Esophagus muscularis mucosa (tissue), 4 donors: ENCODE measurements around the gene ACTR1B. TPM values are rescaled to one million over a fixed set of nuclear protein-coding genes. Genes with fewer than 3 reads are reported as not detected.

ENCODE experiments used
- DNase-seq: peaks from one replicate; pipeline ENCODE4 v3.0.0-alpha.2; 2017; ENCODE audit errors: extremely low spot score
- H3K27ac ChIP-seq, 4 donors: fragments of 200-600 bp; sonication (generic); replicated peaks in 1 of 4; 1 replicate in 3 of 4; 2 replicates in 1 of 4; pipeline ENCODE4 v1.5.1; 2016 to 2019; ENCODE audit warnings: mild to moderate bottlenecking in 1 of 4
- H3K27me3 ChIP-seq, 4 donors: fragments of 200-600 bp; sonication (generic); one replicate each; pipeline versions ENCODE4 v1.5.1 to v1.6.0; 2016 to 2019
- H3K36me3 ChIP-seq, 4 donors: fragments of 200-600 bp; sonication (generic); one replicate each; pipeline ENCODE4 v1.5.1; 2016 to 2019
- H3K4me1 ChIP-seq, 4 donors: fragments of 200-600 bp; sonication (generic); one replicate each; pipeline ENCODE4 v1.5.1; 2016 to 2019
- H3K4me3 ChIP-seq, 4 donors: fragments of 200-600 bp; sonication (generic); 1 replicate in 2 of 4; 2 replicates in 2 of 4; pipeline ENCODE4 v1.5.1; 2016 to 2019; ENCODE audit warnings: mild to moderate bottlenecking in 4 of 4, moderate library complexity in 1 of 4
- H3K9me3 ChIP-seq, 4 donors: fragments of 200-600 bp; sonication (generic); 1 replicate in 3 of 4; 2 replicates in 1 of 4; pipeline ENCODE4 v1.5.1; 2016 to 2019
- CTCF ChIP-seq, 3 experiments: fragments of 200-600 bp in 2 of 3; fragments of 450-650 bp in 1 of 3; sonication (generic) in 2 of 3; IDR thresholded peaks; one replicate each; pipeline ENCODE4 v1.5.1; 2017 to 2019; ENCODE audit warnings: antibody characterized with exemption in 3 of 3, mild to moderate bottlenecking in 2 of 3, moderate library complexity in 1 of 3
- EP300 ChIP-seq: sonication (generic); formaldehyde crosslinking; IDR thresholded peaks from one replicate; pipeline ENCODE4 v1.6.1; 2017; ENCODE audit warnings: antibody characterized with exemption
- POLR2A ChIP-seq: fragments of 450-650 bp; IDR thresholded peaks from one replicate; pipeline ENCODE4 v1.6.1; 2017; ENCODE audit warnings: antibody characterized with exemption, moderate library complexity, mild to moderate bottlenecking, low read depth
- POLR2AphosphoS5 ChIP-seq, 2 donors: sonication (generic); formaldehyde crosslinking; IDR thresholded peaks; one replicate each; pipeline ENCODE4 v1.6.1; 2017; ENCODE audit warnings: antibody characterized with exemption in 2 of 2
- WGBS: methylation state at CpG from one replicate; pipeline ENCODE4 v1.1.5; 2018; 5-methylcytosine and 5-hydroxymethylcytosine counted together
- intact Hi-C: fragments of 100-400 bp; cut with DNase I; formaldehyde crosslinking; loops from one replicate; pipeline ENCODE4 v1.15.1; 2023
- total RNA-seq, 4 donors: library from RNA; depleted of rRNA; stranded (reverse); fragments of >200 nt; gene quantifications; one replicate each; pipeline versions ENCODE4 v1.1.0 to v1.2.1, GENCODE V29; 2016

Gene ACTR1B
- total RNA-seq, 4 donors from 2014 or later: 74.3 to 89.2 (median 83.9) TPM

GRCh38 chr2:97678298-97678697 lies 14.5 kb upstream of the ACTR1B start:
- Histone ChIP-seq H3K4me3 (no peak overlapping the region), H3K4me1 (no peaks in the 10 kb centered on the region), H3K27ac (no peak overlapping the region), H3K27me3 (no peaks in the 10 kb centered on the region), H3K36me3 (peaks cover 0 to 4% (median 0%) of the 10 kb centered on the region in 4 donors), H3K9me3 (peaks cover 0 to 3% (median 0%) of the 10 kb centered on the region in 4 donors)
- intact Hi-C loops: no loop called here
- 92% methylated on average over 1 of the region's 1 CpG for WGBS
- DNase-seq: no peak
- no peak for TF ChIP-seq CTCF (IDR thresholded peaks at IDR 0.05)
- no peak for TF ChIP-seq POLR2A
- TF ChIP-seq EP300: no peak
- TF ChIP-seq POLR2AphosphoS5 (IDR thresholded peaks at IDR 0.05): no peak

- intact Hi-C loops: no loop called here
- no peak for TF ChIP-seq CTCF (IDR thresholded peaks at IDR 0.05)
- TF ChIP-seq POLR2AphosphoS5 (IDR thresholded peaks at IDR 0.05): no peak
- TF ChIP-seq POLR2A: no peak
- TF ChIP-seq EP300: no peak
These were observed 13.6 kb upstream of the ACTR1B start for GRCh38 chr2:97677480-97677879.

GRCh38 chr2:97676620-97677019 lies 12.8 kb upstream of the ACTR1B start:
- WGBS: 100% methylated on average over 1 of the region's 1 CpG
- TF ChIP-seq CTCF (IDR thresholded peaks at IDR 0.05) (no peak), EP300 (no peak), POLR2AphosphoS5 (IDR thresholded peaks at IDR 0.05) (no peak), POLR2A (no peak)
- H3K27me3 ChIP-seq: no peaks in the 10 kb centered on the region
- no peak overlapping the region for H3K27ac ChIP-seq
- H3K4me1 ChIP-seq: no peaks in the 10 kb centered on the region
- H3K4me3 ChIP-seq: no peak overlapping the region
- H3K9me3 ChIP-seq: peaks cover 0 to 3% (median 0%) of the 10 kb centered on the region in 4 donors
- DNase-seq: no peak
- intact Hi-C loops: no loop called here
- H3K36me3 ChIP-seq: peaks cover 0 to 4% (median 0%) of the 10 kb centered on the region in 4 donors

More at GRCh38 chr2:97677480-97677879, 13.6 kb upstream of the ACTR1B start:
- 95% methylated on average over 2 of the region's 2 CpGs for WGBS
- H3K27me3 ChIP-seq: no peaks in the 10 kb centered on the region
- H3K27ac ChIP-seq: no peak overlapping the region
- H3K36me3 ChIP-seq: peaks cover 0 to 4% (median 0%) of the 10 kb centered on the region in 4 donors
- H3K4me3 ChIP-seq: no peak overlapping the region
- DNase-seq: no peak
- peaks cover 0 to 3% (median 0%) of the 10 kb centered on the region in 4 donors for H3K9me3 ChIP-seq
- no peaks in the 10 kb centered on the region for H3K4me1 ChIP-seq

- Histone ChIP-seq H3K27ac (no peak overlapping the region), H3K4me3 (no peak overlapping the region), H3K4me1 (no peaks in the 10 kb centered on the region), H3K36me3 (peaks cover 0 to 4% (median 0%) of the 10 kb centered on the region in 4 donors), H3K27me3 (no peaks in the 10 kb centered on the region), H3K9me3 (peaks cover 0 to 3% (median 0%) of the 10 kb centered on the region in 4 donors)
- no peak for DNase-seq
- WGBS: 72% methylated on average over 5 of the region's 5 CpGs
- TF ChIP-seq CTCF (IDR thresholded peaks at IDR 0.05): no peak
- no peak for TF ChIP-seq EP300
- no peak for TF ChIP-seq POLR2AphosphoS5 (IDR thresholded peaks at IDR 0.05)
- no peak for TF ChIP-seq POLR2A
- intact Hi-C loops: no loop called here
These were observed 11.7 kb upstream of the ACTR1B start for GRCh38 chr2:97675430-97676113.

- DNase-seq: no peak
- Histone ChIP-seq H3K9me3 (no peaks in the 10 kb centered on the region), H3K4me1 (no peaks in the 10 kb centered on the region), H3K36me3 (peaks cover 0 to 4% (median 0%) of the 10 kb centered on the region in 4 donors), H3K27me3 (no peaks in the 10 kb centered on the region), H3K27ac (no peak overlapping the region), H3K4me3 (no peak overlapping the region)
- TF ChIP-seq POLR2A (no peak), CTCF (IDR thresholded peaks at IDR 0.05) (no peak), POLR2AphosphoS5 (IDR thresholded peaks at IDR 0.05) (no peak), EP300 (no peak)
- 75% methylated on average over 8 of the region's 8 CpGs for WGBS
- intact Hi-C loops: no loop called here
These were observed 10.1 kb upstream of the ACTR1B start for GRCh38 chr2:97673915-97674283.
